OCI-LY7 (cell line): ENCODE measurements around the gene UBAP2.

Experiments
- CTCF ChIP-seq: fragments of 200-600 bp; sonication (generic); conservative IDR thresholded peaks from 2 replicates; pipeline ENCODE4 v1.5.1; 2014; ENCODE audit warnings: mild to moderate bottlenecking, antibody characterized with exemption, low read length, moderate library complexity, mixed read lengths
- EZH2phosphoT487 ChIP-seq: fragments of 200-600 bp; sonication (generic); IDR thresholded peaks from 2 replicates; pipeline ENCODE4 v1.6.1; 2018; ENCODE audit warnings: low read depth, borderline replicate concordance, mild to moderate bottlenecking, mixed run types, antibody characterized with exemption, low read length, moderate library complexity, mixed read lengths

- TF ChIP-seq CTCF (no peak), EZH2phosphoT487 (no peak)
These were observed 11.3 kb upstream of the UBAP2 start for GRCh38 chr9:34059954-34060353.
